ENCODE results near the gene TSN.

TSN gene

GRCh38 chr2:121746071-121746578 lies 9.3 kb upstream of the TSN start:
- peak; percentile 96 for DNase-seq (ENCODE audit: low spot score)

- DNase-seq (ENCODE audit: low spot score): peak; percentile 58
Measured at GRCh38 chr2:121748202-121748601, 7.2 kb upstream of the TSN start.

- DNase-seq (ENCODE audit: low spot score): no peak
Measured at GRCh38 chr2:121754851-121755236, 607 bp upstream of the TSN start.

GRCh38 chr2:121764681-121765228 lies 9.3 kb downstream of the TSN start:
- no peak for DNase-seq (ENCODE audit: low spot score)

- no peak for DNase-seq (ENCODE audit: low spot score)
Measured at GRCh38 chr2:121766624-121767023, 11.2 kb downstream of the TSN start.

- DNase-seq (ENCODE audit: low spot score): no peak
Measured at GRCh38 chr2:121768143-121768755, 12.8 kb downstream of the TSN start.

GRCh38 chr2:121771976-121772742 lies 16.7 kb downstream of the TSN start:
- peak; percentile 30 for DNase-seq (ENCODE audit: low spot score)

GRCh38 chr2:121774235-121774634 lies 18.8 kb downstream of the TSN start:
- DNase-seq (ENCODE audit: low spot score): no peak

GRCh38 chr2:121776361-121776760 lies 20.9 kb downstream of the TSN start:
- DNase-seq (ENCODE audit: low spot score): peak; percentile 17

- DNase-seq (ENCODE audit: low spot score): no peak
Measured at GRCh38 chr2:121776885-121777698, 21.6 kb downstream of the TSN start.

GRCh38 chr2:121777699-121778058 lies 22.2 kb downstream of the TSN start:
- peak; percentile 42 for DNase-seq (ENCODE audit: low spot score)

GRCh38 chr2:121778741-121779487 lies 23.5 kb downstream of the TSN start:
- DNase-seq (ENCODE audit: low spot score): no peak

GRCh38 chr2:121783180-121783579 lies 27.7 kb downstream of the TSN start:
- DNase-seq (ENCODE audit: low spot score): no peak

GRCh38 chr2:121788685-121789084 lies 33.2 kb downstream of the TSN start:
- DNase-seq (ENCODE audit: low spot score): no peak

- DNase-seq (ENCODE audit: low spot score): peak; percentile 94
Measured at GRCh38 chr2:121790276-121790956, 35.0 kb downstream of the TSN start.

- no peak for DNase-seq (ENCODE audit: low spot score)
Measured at GRCh38 chr2:121791290-121791689, 35.8 kb downstream of the TSN start.

GRCh38 chr2:121791801-121792221 lies 36.4 kb downstream of the TSN start:
- DNase-seq (ENCODE audit: low spot score): no peak

- no peak for DNase-seq (ENCODE audit: low spot score)
Measured at GRCh38 chr2:121793816-121794215, 38.4 kb downstream of the TSN start.

GRCh38 chr2:121794233-121794632 lies 38.8 kb downstream of the TSN start:
- DNase-seq (ENCODE audit: low spot score): no peak

- peak; percentile 30 for DNase-seq (ENCODE audit: low spot score)
Measured at GRCh38 chr2:121796239-121796638, 40.8 kb downstream of the TSN start.

- DNase-seq (ENCODE audit: low spot score): no peak
Measured at GRCh38 chr2:121798617-121799016, 43.2 kb downstream of the TSN start.
